ENCODE results near the gene MYO1B.

DNA sequence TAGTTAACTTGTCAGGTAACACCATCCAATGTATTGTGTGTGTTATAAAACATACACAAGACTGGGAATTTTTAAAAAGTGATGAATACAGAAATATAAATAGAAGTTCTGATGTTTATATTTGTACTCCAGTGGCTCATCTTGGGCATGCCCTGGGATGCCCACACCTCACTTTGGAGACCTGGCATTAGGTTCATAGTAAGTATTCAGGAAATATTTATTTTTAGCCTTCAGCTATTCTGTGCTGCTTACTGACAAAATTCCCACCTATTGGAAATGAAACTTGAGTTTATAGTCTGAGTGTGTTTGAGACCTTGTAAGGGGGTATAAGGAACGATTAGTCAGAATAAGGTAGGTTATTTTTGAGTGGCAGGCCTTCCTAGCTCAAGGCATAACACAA lies 67.5 kb downstream of the MYO1B start:
- TF ChIP-seq POLR2AphosphoS5 (IDR thresholded peaks at IDR 0.05; ENCODE audit: borderline replicate concordance, low read depth, low read length) (no peak), EZH2 (IDR thresholded peaks at IDR 0.05) (no peak)
